Stimulated activated CD4-positive, alpha-beta T cell treated with anti-CD3 and anti-CD28 coated beads, Interleukin-2, amount 100 ng/mL, for 4 hours (primary cell): Measurements from ENCODE around the gene TTC34.

Experiments
- DNase-seq: peaks from one replicate; pipeline ENCODE4 v3.0.0-alpha.2; 2020; ENCODE audit warnings: low read depth

The TTC34 gene

GRCh38 chr1:2604844-2605508, 196.5 kb downstream of the TTC34 start:
- no peak for DNase-seq

GRCh38 chr1:2604156-2604843, 197.2 kb downstream of the TTC34 start:
- DNase-seq, result no peak

DNA sequence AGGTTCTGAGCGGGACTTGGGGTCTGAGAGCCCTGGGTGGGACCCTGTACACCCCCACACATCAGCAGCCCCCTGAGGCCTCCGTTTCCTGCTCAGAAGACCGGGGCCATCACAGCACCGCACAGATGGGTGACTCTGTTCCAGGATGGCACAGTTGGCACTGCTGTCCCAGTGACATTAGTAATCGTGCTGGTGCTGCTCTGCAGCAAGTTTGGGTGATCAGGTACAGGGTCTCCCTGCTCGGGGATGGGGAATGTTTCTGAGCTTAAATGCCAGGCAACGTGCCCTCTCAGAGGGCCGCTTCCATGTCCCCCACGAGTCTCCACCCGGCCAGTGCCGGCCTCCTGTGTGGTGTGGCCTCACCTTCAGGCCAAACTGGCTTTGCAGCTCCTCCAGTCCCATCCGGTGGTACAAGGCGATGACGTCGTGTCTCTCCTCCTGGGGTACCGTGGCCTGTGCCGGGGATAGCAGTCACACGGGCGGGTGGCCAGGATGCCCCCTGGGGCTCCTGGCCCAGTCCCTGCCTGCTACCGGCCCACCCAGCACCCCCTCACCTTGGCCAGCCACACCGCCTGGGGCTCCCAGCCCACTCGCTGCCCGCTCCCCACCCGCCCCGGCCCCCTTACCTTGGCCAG, 197.9 kb downstream of the TTC34 start:
- DNase-seq, result no peak

DNA sequence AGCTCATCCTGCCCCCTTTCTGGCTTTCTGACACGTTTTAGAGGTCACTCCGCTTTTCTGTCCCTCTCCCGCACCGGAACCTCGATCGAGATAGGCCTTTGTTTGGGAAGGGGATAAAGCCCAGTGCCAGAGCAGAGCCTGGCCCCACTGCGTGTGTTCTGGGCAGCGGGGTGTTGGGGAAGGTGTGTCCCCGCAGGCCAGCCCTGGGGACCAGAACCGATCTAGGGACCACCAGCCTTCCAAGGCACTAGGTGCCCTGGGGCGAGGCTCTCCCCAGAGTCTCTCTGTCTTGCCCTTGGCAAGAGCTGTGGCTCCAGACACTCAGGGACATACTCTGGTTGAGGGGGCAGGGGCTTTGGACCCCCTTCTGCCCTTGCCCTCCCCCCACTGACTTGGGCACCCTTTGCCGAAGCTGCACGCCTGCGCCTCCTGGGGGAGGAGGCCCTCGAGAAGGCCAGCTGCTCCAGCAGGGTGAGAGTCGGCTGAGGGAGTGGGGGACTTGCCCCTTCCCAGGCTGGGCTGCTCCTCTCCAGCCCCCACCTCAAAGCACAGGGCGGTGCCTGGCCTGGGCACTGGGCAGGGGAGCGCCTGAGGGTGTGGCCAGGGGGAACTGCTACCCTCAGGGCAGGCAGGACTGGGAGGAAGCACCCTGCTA, 198.5 kb downstream of the TTC34 start:
- DNase-seq, result no peak

DNA sequence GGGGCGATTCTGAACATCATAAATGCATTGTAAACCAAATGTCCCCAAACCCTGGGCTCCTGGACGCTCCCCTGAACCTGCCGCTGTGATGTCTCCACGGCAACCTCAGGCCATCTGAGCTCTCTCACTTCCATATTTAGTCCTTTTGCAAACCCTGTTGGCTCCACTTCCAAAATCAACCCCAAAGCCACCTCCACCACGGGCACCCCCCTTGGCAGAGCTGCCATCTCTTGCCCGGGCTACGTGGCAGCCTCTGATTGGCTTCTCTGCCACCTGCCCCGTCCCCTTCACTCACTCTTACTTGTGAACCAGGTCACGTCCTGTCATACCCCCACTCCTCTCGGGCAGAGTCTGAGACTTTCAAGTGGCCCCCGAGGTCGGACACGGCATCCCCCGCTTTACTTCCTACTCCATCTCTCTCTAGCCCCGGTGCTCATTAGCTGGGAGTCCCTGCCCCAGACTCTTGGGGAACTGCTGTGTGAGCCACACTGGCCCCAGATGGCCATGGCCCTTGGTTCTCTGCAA, 199.1 kb downstream of the TTC34 start:
- DNase-seq, result no peak

DNA sequence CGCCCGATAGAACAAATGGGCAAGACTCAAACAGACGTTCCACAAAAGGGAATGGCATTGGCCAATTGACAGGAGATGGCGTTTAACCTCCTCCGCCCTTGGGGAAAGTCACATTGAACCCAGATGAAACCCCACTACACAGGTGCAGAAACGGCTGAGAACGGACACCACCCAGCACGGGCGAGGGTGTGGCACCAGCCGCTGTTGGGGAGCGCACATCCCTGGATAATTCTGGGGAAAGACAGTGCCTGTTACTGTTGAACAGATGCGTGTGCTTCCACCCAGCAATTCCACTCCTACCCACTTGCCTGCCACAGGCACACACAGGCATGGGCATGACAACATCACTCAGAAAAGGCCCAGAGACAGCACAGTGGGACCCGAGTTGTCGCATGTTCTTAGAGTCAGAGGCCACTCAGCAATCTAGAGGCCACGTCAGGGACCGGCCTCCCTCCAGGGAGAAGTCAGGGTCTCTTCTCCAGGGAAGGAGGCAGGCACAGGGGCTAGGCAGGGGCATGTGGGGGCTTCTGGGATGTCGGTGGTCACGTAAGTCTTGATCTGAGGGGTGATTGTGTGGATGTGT, 199.7 kb downstream of the TTC34 start:
- DNase-seq, result no peak

GRCh38 chr1:2598329-2598931, 203.1 kb downstream of the TTC34 start:
- DNase-seq, result no peak

DNA sequence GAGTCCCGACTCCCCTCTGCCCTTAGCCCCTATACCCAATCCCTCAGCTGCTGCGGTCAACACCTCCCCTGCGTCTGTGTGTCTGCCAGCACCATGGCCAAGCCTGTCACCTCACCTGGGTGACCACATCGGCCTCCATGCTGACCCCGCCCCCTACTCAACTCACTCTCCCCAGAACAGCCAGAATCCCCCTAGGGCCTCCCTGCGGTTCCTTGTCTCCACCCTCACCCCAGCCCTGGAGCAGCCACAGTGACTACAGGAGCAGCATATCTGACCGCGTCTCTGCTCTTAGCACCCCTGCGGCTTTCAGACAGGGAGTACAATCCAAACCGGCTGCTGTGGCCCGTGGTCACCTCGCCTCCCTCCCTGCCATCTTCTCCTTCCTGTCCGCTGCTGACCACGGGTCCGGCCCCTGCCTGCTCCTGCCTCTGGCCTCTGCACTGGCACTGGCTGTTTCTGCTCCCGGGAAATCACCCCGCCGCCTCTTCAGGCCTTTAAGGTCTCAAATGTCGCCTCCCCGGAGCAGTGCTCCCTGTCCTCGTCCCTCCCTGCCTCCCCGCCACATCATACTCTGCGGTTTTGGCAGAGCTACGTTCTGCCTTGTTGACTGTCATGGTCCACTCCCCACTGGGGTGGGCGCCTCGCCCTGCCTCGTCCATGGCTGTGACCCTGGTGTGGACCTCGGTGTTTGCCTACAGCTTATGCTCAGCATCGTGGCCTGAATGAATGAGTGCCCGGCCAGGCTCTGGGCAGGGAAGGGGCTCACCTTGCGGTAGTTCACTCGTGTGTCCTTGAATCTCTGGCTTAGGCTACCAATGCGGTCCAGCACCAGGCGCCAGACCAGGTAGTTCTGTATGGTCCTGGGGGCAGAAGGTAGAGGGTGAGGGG, 203.8 kb downstream of the TTC34 start:
- DNase-seq, result no peak

DNA sequence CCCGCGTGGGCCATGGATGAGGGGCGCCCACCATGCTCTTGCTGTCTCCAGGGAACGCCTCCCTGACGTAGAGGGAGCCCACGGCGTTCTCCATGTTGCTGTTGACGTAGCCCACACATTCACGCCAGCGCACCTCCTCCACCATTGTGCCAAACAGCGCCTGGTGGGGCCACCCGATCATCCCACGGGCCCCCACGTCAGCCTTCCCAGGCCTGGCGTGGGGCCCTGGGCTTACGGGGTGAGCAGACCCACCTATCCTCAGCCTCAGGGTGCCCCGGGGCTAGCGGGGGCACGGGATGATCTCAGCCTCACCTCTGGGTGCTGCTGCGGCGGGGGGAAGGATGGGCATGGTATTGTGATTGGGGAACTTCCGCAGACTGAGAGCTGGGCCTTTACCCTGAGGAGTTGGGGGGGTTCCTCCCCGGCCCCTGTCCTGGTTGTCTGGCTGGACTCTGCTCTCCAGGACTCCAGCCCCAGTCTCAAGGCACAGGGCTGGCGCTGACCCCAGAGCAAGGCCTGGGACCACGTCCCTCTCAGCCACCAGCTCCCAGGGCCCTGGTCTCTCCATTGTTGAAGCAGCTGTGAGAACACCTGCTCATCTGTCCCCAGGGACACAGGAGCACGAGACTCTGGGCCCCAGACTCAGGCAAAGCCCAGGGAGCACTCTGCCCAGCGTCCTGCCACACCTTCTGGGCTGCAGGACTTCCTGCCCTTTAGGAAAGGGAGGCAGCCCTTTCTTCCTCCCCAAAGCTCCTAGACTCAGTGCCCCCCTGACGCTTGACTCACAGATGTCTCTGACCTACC, 204.8 kb downstream of the TTC34 start:
- no peak for DNase-seq

DNA sequence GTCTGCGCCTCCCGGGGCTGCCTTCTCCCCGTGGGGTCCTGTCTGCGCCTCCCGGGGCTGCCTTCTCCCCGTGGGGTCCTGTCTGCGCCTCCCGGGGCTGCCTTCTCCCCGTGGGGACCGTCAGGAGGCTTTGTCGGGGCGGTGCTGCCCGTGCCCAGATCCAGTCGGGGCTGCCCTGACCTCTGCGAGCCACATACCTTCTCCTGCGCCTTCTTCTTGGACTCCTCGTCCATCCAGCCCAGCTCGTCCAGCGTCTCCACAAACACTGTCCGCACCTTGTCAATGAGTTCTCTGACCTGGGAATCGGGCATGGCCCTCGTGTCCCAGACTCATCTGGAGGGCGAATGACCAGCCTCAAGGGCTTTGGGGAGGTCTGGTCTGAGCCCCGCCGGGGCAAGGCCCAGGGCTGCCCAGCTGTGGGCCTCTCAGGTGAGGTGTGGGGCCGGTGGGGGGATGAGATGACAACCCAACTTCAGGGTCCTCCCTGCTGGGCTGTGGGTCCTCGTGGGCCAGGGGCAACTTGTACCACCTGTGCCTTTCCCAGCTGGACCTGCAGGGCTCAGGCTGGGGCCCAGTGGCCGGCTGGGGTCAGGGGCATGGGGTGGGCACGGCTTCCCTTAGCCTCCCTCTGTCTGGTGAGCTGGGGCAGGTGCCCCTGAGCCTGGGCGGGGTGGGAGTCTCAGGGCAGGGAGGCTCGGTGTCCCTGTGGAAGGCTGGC, 205.5 kb downstream of the TTC34 start:
- DNase-seq, result no peak

- no peak for DNase-seq
These were observed 206.2 kb downstream of the TTC34 start for GRCh38 chr1:2595261-2595811.

- no peak for DNase-seq
These were observed 206.8 kb downstream of the TTC34 start for GRCh38 chr1:2594641-2595131.

DNA sequence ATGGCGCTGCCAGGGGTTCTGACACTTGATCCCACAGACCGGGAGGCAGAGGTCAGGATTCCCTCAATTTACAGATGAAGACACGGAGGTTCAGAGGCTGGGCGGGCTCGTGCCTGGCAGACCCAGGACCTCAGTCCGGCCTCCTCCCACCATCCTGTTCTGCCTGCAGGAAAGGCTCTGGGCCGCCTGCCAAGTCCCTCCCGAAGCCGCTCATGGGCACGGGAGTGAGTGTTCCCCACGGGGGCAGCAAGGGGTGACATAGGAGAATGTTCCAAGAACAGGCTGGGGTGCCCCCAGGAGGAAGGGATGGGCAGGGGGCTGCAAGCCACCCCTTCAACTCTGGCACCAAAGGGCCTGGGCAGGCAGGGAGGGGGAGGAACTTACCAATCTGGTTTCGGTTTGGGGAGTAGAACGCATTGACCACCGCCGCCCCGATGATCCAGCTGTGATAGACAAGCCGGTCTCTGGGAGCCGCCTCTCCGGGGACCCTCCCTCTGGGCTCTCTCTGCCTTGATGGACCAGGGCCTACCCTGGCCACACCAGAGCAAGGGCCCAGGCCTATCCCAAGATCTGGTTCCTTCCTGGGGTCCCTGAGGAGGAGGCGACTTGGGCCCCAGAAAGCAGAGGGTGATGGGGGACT, 207.4 kb downstream of the TTC34 start:
- DNase-seq, result no peak

- DNase-seq, result no peak
These were observed 208.1 kb downstream of the TTC34 start for GRCh38 chr1:2593251-2593878.

- no peak for DNase-seq
These were observed 208.8 kb downstream of the TTC34 start for GRCh38 chr1:2592672-2593071.

- DNase-seq, result no peak
These were observed 209.8 kb downstream of the TTC34 start for GRCh38 chr1:2591581-2592261.

DNA sequence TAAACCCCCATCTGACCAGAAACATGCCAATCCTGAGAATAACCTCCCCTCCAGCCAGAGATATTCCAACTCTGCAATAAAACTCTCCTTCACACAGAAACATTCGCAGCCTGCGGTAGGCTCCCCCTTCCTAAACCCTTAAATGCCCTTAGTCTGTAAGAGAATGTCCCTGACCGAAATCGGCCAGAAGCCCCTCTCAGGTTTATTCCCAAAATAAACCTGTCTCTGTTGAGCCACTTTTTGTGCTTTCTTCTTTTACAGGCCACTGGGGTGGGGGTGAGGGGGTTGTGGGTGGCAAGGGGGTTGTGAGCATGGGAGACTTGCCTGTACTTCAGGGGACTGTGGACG, 210.3 kb downstream of the TTC34 start:
- no peak for DNase-seq
